ENCODE results near the gene RGS7. TPM values are rescaled to one million over a fixed set of nuclear protein-coding genes. Genes with fewer than 3 reads are reported as not detected.

Gene RGS7
- total and polyA plus RNA-seq, 10 of the 15 experiments (the other 5 are each of a cell fraction or from before 2014, with no cell fraction given): not detected

DNA sequence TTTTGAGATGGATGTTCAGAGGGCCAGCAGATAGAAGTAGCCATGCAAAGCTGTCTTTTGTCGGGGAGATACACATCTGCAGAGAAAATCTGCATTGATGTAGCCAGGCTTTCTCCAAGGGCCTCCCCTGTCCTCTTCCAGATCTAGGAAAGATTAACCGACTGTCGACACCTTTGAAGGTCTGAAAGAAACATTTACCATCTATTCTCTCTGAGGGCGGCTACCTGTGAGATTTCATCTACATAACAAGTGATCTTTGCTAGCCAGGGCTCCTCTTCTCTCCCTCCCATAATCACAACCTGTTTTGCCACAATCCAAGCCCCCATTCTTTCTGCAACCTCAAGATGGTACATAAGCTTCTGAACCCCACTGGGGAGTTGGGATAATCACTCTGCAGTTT, 193.6 kb downstream of the RGS7 start:
- H3K4me2 ChIP-seq (ENCODE audit: control insufficient read depth, insufficient read depth): no peak overlapping the region
- no peaks in the 10 kb centered on the region for H4K20me1 ChIP-seq (ENCODE audit: control insufficient read depth, insufficient read depth)
- H2AFZ ChIP-seq (ENCODE audit: control insufficient read depth, low read depth, low read length): no peak overlapping the region
- no TSS peak for BruUV-seq (replicated peaks)
- no peaks in the 10 kb centered on the region for H3K4me1 ChIP-seq (ENCODE audit: control insufficient read depth, insufficient read depth, low read length)
- no peak overlapping the region for H3K27ac ChIP-seq (ENCODE audit: control insufficient read depth, insufficient read depth)
- no peak for FAIRE-seq
- no peak overlapping the region for H3K4me3 ChIP-seq
- H3K9ac ChIP-seq (ENCODE audit: control insufficient read depth, insufficient read depth, low read length): no peak overlapping the region
- DNase-seq (ENCODE audit: low read depth, low spot score): no peak
- H3K27me3 ChIP-seq (replicated peaks in 1 of 2; ENCODE audit: control insufficient read depth in 2 of 2, insufficient read depth in 2 of 2, low read length in 1 of 2): no peaks in the 10 kb centered on the region
- H3K36me3 ChIP-seq (ENCODE audit: control insufficient read depth in 2 of 2, insufficient read depth in 2 of 2, low read length in 1 of 2): no peaks in the 10 kb centered on the region
- SMC1A ChIA-PET (ENCODE audit: uncharacterized antibody, unreplicated experiment): no interaction called here
- RAD21 ChIA-PET (ENCODE audit: unreplicated experiment): no interaction called here
- intact Hi-C loops (cut with micrococcal nuclease; ENCODE audit: unreplicated experiment) (no loop called here), in situ Hi-C loops (cut with MboI) (no loop called here)
- CTCF ChIA-PET: no interaction called here
- TF ChIP-seq HCFC1 (IDR thresholded peaks at IDR 0.05; ENCODE audit: low read length): no peak
- no peak for TF ChIP-seq NFIC (IDR thresholded peaks at IDR 0.05; ENCODE audit: low read depth, low read length)
- no peak for TF ChIP-seq RAD51 (IDR thresholded peaks at IDR 0.05)
- no peak for TF ChIP-seq ESRRA (IDR thresholded peaks at IDR 0.05; ENCODE audit: low read length)
- TF ChIP-seq, protein P1, sequence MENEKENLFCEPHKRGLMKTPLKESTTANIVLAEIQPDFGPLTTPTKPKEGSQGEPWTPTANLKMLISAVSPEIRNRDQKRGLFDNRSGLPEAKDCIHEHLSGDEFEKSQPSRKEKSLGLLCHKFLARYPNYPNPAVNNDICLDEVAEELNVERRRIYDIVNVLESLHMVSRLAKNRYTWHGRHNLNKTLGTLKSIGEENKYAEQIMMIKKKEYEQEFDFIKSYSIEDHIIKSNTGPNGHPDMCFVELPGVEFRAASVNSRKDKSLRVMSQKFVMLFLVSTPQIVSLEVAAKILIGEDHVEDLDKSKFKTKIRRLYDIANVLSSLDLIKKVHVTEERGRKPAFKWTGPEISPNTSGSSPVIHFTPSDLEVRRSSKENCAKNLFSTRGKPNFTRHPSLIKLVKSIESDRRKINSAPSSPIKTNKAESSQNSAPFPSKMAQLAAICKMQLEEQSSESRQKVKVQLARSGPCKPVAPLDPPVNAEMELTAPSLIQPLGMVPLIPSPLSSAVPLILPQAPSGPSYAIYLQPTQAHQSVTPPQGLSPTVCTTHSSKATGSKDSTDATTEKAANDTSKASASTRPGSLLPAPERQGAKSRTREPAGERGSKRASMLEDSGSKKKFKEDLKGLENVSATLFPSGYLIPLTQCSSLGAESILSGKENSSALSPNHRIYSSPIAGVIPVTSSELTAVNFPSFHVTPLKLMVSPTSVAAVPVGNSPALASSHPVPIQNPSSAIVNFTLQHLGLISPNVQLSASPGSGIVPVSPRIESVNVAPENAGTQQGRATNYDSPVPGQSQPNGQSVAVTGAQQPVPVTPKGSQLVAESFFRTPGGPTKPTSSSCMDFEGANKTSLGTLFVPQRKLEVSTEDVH (IDR thresholded peaks at IDR 0.05; ENCODE audit: low read depth, partially characterized antibody): no peak
- no peak for TF ChIP-seq MYC (IDR thresholded peaks at IDR 0.05; ENCODE audit: insufficient read depth, insufficient read length, insufficient replicate concordance, low read length, severe bottlenecking)
- no peak for TF ChIP-seq RUNX3 (IDR thresholded peaks at IDR 0.05; ENCODE audit: low read length)
- no peak for TF ChIP-seq TCF12 (IDR thresholded peaks at IDR 0.05; ENCODE audit: low read depth, low read length)
- TF ChIP-seq BHLHE40 (IDR thresholded peaks at IDR 0.05; ENCODE audit: borderline replicate concordance in 1 of 2, low read depth in 2 of 2, low read length in 1 of 2): no peak
- TF ChIP-seq NR2C2 (IDR thresholded peaks at IDR 0.05; ENCODE audit: borderline replicate concordance, control insufficient read depth, insufficient read length, low read depth): no peak
- TF ChIP-seq SMARCA5 (IDR thresholded peaks at IDR 0.05): no peak
- TF ChIP-seq SMC3 (IDR thresholded peaks at IDR 0.05; ENCODE audit: borderline replicate concordance, low read length): no peak
- TF ChIP-seq LARP7 (IDR thresholded peaks at IDR 0.05): no peak
- TF ChIP-seq ETV6 (conservative IDR thresholded peaks at IDR 0.05 in 1 of 2, IDR thresholded peaks at IDR 0.05 in 1 of 2; ENCODE audit: borderline replicate concordance in 1 of 2, low read depth in 1 of 2): no peak
- TF ChIP-seq, protein P2, sequence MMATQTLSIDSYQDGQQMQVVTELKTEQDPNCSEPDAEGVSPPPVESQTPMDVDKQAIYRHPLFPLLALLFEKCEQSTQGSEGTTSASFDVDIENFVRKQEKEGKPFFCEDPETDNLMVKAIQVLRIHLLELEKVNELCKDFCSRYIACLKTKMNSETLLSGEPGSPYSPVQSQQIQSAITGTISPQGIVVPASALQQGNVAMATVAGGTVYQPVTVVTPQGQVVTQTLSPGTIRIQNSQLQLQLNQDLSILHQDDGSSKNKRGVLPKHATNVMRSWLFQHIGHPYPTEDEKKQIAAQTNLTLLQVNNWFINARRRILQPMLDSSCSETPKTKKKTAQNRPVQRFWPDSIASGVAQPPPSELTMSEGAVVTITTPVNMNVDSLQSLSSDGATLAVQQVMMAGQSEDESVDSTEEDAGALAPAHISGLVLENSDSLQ (IDR thresholded peaks at IDR 0.05): no peak
- no peak for TF ChIP-seq STAT3 (IDR thresholded peaks at IDR 0.05; ENCODE audit: low read depth, low read length)
- POLR2A ChIA-PET: interaction anchor here (0.6 kb wide), 1 partner anchor 12 kb away, joined by 3 read pairs; no protein-coding TSS in a partner anchor
- WGBS (ENCODE audit: insufficient coverage, insufficient replicate concordance, low lambda C conversion rate, missing lambda C conversion rate): 3% methylated on average over 4 of the region's 4 CpGs
- no peaks in the 10 kb centered on the region for H3K79me2 ChIP-seq (ENCODE audit: control insufficient read depth, insufficient read depth, low read length)
- ATAC-seq: no peak
- no peaks in the 10 kb centered on the region for H3K9me3 ChIP-seq (replicated peaks; ENCODE audit: control insufficient read depth, insufficient read depth, low read length)

All from GM12878 (cell line).